Raji (cell line): Measurements from ENCODE around the gene SLC41A2.

ENCODE experiments used
- POLR2A ChIP-seq: IDR thresholded peaks from 2 replicates; pipeline ENCODE4 v1.6.1; 2011; ENCODE audit warnings: low read depth, low read length, control low read depth; ENCODE audit not compliant: insufficient read depth

SLC41A2 gene

DNA sequence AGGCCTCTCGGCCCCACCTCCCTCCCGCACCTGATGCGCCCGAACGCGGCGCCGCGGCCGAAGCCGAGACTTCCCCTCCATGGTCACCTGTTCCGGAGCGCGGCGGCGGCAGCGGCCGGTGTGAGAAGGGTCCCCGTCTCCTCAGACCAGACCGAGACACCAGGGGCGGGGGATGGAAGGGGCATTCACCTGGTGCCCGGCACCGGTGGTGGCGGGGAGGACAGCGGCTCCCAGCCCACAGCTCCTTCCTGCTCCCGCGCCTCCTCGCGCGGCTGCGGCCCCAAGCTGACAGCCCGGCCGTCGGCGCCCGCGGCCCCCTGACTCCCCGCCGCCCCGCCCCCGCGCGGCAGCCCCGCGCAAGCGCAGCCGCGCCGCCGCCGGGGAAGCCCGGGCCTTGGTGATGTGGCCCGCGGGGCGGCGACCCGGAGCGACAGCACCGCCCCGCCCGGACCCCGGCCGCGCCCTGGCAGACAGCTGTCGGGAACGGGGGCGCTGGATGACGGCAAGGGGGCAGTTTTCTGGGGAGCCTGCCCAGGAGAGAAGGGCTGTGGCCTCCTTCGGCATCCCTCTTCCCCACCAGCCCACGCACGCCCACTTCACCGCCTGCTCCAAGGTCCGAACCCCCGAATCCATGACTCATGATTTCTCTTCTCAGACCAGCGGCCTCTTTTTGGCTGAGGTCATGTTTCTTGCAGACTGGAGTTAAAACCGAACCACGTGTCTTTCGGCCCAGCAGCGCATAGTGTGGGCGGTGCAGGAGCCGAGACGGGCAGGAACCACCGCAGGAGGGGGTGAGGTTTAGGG, at the start of gene SLC41A2:
Gene SLC41A2 (minus strand): TSS at position 290 of the 804 bp plus-strand sequence. CDS start 29,763 bp downstream, outside the sequence.
- TF ChIP-seq POLR2A = peak; percentile 79

DNA sequence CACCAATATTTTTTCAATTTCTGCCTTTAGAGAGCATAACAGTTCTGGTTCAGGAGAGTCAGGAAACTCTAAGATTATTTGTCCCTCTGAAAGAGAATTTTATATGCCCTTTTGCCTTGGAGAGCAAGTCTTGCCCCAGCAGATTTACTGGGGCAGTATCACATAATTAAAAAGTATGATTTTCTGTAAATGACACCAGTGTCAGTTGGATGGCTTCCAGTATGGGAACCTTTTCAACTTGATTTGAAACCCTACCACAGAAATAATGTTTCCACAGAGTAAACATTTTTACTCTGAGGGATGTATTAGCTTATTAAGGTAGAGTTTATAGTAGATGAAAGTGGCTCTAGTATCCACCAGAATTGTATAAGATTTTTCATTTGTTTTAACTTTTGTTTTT, 43.4 kb upstream of the SLC41A2 start:
- TF ChIP-seq POLR2A = no peak

DNA sequence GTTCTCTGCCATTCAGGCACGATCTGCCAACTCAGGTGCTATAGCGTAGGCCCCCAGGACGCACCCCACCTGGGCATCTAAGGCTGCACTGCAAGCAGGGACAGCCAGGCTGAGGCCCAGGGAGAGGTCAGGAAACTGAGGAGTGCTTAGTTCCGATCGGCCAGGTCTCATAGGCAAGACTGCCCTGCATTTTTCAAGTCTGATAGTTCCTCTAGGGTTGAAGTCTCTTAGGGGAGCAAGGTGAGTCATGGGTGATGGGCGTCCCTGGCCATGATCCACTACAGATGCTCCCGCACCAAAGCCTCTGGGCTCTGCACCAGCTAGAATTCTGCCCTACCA, 41.2 kb upstream of the SLC41A2 start:
- TF ChIP-seq POLR2A = no peak

- TF ChIP-seq POLR2A = no peak
Observed at GRCh38 chr12:104998423-104999346, 40.6 kb upstream of the SLC41A2 start.

- TF ChIP-seq POLR2A = no peak
Observed at GRCh38 chr12:104997541-104997940, 39.5 kb upstream of the SLC41A2 start.

DNA sequence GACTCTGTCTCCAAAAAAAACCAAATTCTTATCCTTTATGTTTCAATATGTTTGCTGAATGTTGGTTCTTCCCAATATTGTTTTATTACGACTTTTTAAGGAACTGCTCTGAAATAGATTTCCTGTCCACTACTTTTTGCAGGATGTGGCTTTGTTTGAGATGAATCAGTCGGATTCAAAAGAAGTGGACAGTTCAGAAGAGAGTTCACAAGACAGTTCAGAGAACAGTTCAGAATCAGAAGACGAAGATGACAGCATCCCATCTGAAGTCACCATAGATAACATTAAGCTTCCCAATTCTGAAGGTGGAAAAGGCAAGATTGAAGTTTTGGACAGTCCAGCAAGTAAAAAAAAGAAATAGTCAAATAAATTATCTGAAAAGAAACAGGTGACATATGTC, 36.2 kb upstream of the SLC41A2 start:
- no peak for TF ChIP-seq POLR2A

DNA sequence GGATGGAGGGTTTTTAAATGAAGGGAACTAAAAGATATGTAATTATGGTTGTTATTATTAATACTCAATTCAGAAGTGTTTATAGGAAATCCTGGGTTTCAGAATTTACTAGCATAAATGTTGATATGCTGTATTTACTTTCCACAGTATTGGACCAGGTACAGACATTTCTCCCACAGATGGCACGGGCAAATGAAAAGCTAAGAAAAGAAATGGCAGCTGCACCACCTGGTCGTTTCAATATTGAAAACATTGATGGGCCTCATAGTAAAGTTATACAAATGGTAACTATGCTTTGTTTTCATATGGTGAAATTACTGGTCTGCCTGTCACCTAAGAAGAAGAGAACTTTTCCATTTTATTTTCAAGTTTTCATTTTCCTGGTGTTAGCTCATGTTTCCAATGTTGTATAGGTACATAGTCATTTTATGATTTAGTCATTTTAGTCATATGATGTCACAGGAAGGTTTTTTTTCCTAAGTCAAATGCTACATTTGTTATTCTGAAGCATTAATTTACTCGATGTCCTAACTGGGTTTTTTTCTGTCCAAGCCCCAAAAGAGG, 33.6 kb upstream of the SLC41A2 start:
- no peak for TF ChIP-seq POLR2A

DNA sequence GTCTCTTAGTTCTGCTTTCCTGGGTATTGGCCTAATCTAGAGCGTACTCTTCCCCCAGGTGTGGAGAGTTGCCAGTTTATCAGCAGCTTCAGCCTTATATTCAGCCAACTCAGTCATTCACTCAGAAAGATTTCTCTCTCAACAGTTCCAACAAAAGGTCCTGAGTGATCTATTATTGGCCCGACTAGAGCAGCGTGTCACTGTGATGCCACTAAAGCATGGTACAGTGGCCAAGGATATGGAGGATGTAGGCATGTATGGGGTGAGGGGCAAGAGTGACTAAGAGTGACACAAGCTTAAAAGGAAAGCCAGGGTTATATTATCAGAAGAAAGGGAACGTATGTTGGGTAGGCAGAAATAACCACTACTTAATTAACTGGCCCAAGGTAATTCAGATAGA, 32.9 kb upstream of the SLC41A2 start:
- TF ChIP-seq POLR2A = no peak

DNA sequence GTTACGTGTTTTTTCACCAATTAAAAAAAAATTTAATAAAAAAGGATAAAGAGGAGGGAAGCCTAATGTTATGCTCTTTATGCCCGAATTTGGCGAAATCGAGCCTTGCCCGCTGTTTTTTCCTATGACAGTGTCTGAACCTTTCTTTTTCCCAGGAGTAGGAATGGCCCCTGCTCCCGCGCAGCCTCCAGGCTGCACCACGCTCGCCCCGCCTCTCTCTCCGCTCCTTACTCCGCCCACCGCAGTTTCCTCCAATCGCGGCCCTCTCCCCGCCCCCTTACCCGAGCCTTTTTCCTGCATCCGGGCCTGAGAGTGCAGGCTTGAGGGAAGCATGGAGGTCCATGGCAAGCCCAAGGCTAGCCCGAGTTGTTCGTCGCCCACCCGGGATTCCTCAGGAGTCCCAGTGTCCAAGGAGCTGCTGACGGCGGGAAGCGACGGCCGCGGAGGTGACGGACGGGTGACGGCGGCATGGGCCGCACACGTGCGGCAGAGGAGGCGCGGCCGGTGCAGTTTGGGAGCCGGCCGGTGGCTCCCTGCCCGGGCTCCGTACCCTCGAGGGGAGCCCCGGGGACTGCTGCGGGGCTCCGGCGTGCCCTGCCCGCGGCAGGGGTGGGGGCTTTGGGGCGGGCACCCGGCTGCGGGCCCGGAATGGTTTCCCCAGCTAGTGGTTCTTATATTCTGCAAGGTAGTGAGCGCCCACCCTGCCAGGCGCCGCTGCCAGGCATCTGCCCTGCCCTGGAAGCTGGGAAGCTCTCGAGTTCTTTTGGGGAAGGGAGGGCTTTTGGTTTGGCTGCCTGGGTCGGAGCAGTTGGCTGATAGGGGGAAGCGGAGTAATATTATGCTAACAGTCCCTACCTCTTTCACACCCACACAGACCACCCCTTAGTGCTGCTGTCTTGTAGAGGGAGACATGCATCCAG, 28.2 kb upstream of the SLC41A2 start, which contains the start of gene NOPCHAP1:
Gene NOPCHAP1 (plus strand): TSS at position 295 of the 920 bp plus-strand sequence. CDS start 37 bp downstream, at position 332.
- TF ChIP-seq POLR2A = peak; percentile 97

- no peak for TF ChIP-seq POLR2A
Observed at GRCh38 chr12:104985206-104985605, 27.1 kb upstream of the SLC41A2 start.

GRCh38 chr12:104976703-104977102, 18.6 kb upstream of the SLC41A2 start:
- no peak for TF ChIP-seq POLR2A

DNA sequence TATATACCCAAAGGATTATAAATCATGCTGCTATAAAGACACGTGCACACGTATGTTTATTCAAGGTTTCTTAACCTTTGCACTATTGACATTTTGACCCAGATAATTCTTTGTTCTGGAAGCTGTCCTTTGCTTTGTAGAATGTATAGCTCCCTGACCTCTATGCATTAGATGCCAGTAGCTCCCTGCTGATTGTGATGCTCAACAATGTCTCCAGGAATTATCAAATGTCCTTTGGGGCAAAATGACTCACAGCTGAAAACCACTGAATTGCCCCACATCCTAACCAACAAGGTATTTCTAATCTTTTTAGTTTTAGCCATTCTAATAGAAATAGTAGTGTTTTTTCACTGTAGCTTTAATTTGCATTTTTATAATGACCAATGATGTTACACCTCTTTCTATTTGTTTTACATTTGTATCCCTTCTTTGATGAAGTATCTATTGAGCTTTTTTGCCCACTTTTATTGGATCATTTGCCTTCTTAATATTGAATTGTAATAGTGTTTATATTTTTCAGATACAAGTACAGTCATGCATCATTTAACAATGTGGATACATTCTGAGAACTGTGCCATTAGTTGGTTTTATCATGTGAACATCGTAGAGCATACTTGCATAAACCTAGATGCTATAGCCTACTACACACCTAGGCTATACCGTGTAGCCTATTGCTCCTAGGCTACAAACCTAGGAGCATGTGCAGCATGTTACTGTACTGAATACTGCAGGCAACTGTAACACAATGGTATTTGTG, 17.7 kb upstream of the SLC41A2 start:
- TF ChIP-seq POLR2A = no peak

- no peak for TF ChIP-seq POLR2A
Observed at GRCh38 chr12:104974626-104975290, 16.7 kb upstream of the SLC41A2 start.

DNA sequence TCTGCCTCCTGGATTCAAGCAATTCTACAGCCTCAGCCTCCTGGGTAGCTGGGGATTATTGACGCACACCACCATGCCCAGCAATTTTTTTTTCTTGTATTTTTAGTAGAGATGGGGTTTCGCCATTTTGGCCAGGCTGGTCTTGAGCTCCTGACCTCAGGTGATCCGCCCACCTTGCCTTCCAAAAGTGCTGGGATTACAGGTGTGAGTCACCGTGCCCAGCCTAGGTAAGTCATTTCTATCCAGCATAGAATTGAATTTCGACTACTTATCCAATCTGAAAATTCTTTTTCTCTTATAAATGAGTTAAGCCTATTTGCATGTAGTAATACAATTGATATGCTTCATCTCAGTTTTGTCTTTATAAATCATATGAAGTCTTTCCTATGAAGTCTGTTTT, 15.2 kb upstream of the SLC41A2 start:
- no peak for TF ChIP-seq POLR2A

GRCh38 chr12:104971306-104971705, 13.2 kb upstream of the SLC41A2 start:
- TF ChIP-seq POLR2A = no peak
